ENCODE data around the gene TIE1.

TIE1 gene
- total RNA-seq = 15.3 to 64.2 (median 23.9) reads per million in 17 experiments

- peak in 2 of 4 experiments; percentile 24 to 28 for DNase-seq
Measured at GRCh38 chr1:43300378-43301094, at the start of gene TIE1. TIE1 (plus strand) TSS chr1:43300982; CDS start chr1:43301072, 90 bp downstream.

DNA sequence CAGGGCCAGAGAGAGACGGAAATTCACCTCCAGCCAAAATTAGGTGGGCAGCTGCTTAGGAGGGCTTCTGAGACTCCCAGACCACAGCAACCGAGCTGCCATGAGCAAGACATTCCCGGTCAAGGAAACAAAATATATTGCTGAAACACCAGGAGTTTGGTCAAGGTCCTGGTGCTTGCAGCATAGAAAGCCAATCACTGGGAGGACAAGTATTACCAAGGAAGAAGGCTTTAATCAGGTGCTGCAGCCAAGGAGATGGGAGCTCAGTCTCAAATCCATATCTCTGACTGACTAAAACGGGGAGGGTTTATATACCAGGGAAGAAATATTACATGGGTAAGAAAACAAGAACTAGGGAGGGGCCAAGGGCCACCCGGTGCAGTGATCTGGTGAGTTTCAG lies 49.8 kb upstream of the TIE1 start:
- DNase-seq = no peak

GRCh38 chr1:43252225-43252624 lies 48.6 kb upstream of the TIE1 start:
- no peak for DNase-seq

DNA sequence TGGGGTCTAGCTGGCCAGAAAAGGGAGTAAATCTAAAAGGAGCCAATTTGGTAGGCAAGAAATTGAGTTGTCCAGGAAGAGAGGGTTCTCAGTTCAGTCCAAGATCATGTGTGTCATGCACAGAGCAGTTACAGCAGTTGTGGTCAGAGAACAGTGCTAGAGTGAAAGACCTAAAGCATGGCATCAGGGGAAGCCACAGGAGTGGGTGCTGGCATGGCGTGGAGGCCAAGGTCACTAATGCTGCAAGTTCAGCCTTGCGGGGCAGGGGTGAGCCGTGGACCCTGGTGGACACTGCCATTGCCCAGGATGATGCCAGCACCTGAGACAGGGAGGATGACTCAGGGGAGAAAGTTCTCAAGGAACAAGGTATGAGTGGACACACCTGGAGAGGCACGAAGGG lies 47.6 kb upstream of the TIE1 start:
- no peak for DNase-seq

DNA sequence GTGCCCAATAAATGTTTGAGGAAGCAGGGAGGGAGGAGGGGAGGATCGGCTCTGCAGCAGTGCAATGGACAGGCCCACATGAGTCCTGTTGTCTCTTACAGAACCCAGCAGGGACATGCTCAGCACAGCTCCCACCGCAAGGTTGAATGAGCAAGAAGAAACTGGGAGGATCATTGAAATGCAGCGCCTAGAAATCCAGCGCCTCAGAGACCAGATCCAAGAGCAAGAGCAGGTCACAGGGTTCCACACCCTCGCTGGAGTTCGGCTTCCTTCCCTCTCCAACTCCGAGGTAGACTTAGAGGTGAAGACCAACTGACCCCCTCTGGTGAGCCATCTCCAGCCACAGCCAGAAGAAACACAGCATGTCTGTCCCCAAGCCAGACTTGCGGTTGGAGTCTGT lies 46.9 kb upstream of the TIE1 start:
- DNase-seq = no peak

GRCh38 chr1:43255438-43256210 lies 45.2 kb upstream of the TIE1 start:
- no peak for DNase-seq

- no peak for DNase-seq
Measured at GRCh38 chr1:43256675-43257570, 43.9 kb upstream of the TIE1 start.

DNA sequence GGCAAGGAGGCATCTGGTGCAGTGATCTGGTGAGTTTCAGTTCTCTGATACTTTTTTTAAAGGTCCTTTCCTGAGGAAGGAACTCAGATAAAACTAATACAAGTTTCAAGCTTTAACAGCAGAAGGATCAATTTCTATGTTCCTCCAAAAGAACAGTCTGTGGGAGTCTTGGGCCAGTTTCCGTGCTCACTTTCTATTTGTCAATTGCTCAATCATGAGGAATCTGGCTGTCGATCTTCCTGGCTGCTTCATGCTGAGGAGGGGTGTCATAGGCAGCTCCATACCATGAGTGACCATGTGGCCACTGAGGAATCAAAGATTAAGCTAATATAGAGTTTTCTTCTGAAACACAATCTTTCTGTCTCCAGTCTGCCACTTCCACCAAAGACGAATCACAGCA lies 42.4 kb upstream of the TIE1 start:
- no peak for DNase-seq

GRCh38 chr1:43265431-43265830 lies 35.4 kb upstream of the TIE1 start:
- no peak for DNase-seq

GRCh38 chr1:43266881-43267280 lies 33.9 kb upstream of the TIE1 start:
- no peak for DNase-seq

GRCh38 chr1:43267291-43267805 lies 33.4 kb upstream of the TIE1 start:
- no peak for DNase-seq

- DNase-seq = no peak
Measured at GRCh38 chr1:43267818-43268425, 32.9 kb upstream of the TIE1 start.

DNA sequence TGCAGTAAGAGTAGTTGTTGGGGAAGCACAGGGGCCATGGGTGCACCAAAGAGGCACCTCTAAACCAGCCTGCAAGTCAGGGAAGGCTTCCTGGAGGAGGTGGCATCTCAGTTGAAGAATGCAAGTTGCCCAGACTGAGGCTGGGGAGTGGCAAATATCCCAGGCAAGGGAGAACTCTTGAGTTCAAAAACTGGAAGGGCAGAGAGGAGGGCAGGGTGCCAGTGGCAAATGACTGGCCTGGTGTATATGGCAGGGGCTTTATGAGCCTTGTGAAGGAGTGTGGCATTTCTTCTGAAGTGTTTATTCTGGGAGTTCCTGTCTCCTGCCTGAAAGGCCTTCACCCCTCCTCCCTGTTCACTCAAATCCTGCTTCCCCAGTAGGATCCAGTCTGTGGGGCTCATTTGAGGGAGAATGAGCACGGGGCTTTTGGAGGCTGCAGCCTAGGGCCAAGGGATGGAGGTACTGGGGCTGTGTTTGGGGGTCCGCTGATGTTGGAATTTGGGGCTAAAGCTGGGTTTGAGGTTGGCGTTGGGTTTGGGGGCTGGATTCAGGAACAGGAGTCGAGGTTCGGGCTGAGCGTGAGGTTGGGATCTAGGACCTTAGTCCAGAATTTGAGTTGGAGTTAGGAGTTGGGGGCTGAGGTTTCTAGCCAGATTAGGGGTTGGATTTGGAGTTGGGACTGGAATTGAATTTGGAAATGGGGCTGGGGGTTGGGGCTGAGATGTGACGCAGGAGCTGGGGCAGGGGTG lies 31.0 kb upstream of the TIE1 start, which contains the start of gene TMEM125:
TSS of gene TMEM125 (plus strand) at position 357 of the 749 bp plus-strand sequence. CDS start 2,740 bp downstream, outside the sequence.
- DNase-seq = no peak

DNA sequence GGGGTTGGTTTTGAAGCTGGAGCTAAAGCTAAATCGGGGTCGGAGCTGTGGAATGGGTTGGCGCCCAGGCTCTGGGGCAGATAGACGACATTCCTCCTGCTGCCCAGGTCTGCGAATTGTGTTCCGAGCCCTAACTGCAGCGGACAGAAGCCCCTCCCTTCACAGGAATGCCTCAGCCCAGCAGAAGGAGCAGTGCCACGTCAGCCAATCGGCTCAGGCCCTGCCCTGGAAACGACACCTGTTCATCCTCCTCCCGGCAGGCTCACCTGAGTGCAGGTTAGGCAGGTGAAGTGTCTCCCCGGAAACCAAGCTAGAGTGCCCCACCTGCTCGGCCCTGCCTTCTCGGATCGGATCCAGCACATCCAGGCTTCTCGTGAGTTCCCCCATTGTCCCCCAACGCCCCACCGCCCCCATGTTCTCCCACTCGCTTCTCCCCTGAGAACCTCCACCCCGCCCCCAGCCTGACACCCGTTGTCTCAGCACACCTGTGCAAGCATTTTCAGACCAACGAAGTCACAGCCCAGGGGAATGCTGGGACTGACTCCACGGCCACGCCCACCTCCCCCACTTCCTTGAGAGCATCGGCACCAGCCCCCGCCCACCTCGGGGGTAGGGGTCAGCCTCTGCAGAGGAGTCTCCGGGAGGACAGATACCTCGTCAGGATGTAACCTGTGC lies 30.2 kb upstream of the TIE1 start:
- peak in 2 of 4 experiments; percentile 20 for DNase-seq

- DNase-seq = peak in 2 of 4 experiments; percentile 7 to 26
Measured at GRCh38 chr1:43271186-43272118, 29.3 kb upstream of the TIE1 start.

- no peak for DNase-seq
Measured at GRCh38 chr1:43272161-43272560, 28.6 kb upstream of the TIE1 start.

DNA sequence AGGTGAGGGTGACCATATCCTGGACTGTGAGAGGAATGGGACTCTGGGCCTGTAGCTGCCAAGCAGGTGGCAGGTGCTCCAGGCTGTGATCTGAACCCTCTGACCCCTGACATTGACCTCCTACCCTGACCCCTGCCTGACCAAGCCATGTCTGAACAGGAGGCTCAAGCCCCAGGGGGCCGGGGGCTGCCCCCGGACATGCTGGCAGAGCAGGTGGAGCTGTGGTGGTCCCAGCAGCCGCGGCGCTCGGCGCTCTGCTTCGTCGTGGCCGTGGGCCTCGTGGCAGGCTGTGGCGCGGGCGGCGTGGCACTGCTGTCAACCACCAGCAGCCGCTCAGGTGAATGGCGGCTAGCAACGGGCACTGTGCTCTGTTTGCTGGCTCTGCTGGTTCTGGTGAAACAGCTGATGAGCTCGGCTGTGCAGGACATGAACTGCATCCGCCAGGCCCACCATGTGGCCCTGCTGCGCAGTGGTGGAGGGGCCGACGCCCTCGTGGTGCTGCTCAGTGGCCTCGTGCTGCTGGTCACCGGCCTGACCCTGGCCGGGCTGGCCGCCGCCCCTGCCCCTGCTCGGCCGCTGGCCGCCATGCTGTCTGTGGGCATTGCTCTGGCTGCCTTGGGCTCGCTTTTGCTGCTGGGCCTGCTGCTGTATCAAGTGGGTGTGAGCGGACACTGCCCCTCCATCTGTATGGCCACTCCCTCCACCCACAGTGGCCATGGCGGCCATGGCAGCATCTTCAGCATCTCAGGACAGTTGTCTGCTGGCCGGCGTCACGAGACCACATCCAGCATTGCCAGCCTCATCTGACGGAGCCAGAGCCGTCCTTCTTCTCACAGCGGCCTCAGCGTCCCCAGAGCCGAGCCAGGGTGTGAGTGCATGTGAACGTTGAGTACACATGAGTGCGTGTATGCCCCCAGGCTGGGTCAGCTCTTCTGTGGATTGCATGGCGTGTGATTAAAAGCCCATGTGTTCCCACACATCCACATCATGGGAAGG lies 27.9 kb upstream of the TIE1 start:
- no peak for DNase-seq

DNA sequence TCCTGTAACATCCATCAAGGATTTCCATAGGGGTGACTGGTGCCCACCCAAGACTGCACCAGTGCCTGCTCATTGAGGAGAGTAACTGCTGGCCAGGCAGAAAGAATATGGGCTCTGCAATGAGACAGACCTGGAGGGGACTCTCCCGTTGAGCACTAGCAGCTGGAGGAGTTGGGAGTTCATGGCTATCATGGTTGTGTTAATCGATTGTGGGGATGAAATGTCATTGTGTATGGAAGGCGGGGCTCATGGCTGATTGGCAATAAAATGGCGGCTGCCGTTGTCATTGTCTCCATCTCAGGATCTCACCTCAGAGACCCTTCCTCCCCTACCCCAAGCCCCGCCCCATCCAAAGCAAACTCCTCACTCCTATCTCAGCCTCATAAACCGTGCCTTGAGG lies 27.1 kb upstream of the TIE1 start:
- DNase-seq = no peak

Data from suppressor macrophage (primary cell).